Measurements from ENCODE around the gene CROT. TPM values are rescaled to one million over a fixed set of nuclear protein-coding genes. Genes with fewer than 3 reads are reported as not detected.
A peak's percentile ranks its signal among the peaks of the same experiment; 100 is the strongest.

The CROT gene
- total and polyA plus RNA-seq, 2 experiments from 2014 or later: 8.9 to 14.0 TPM

DNA sequence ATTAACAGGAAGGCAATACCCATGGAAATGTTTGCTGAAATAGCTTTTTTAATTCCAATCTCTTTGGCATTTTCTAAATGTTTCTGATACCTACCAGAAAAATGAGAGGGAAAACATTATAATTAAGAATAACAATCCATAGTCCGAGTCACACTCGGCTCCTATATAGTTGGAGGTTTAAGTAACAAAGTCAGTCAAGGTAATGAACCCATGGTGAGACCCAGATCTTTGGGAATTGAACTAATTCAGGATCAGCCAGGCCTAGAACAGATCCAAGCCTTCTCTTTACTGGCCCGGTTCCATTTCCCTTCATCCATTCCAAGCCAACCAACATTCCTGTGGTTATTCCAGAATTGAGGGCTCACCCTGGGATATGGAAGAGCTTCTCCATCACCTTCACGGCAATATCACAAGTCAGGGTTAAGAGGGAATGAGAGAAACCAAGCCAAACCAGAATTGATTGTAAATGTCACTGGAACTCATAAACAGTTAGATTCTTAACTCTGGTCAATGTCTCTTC lies 101.7 kb downstream of the CROT start (continued):
- TF ChIP-seq, protein P1, sequence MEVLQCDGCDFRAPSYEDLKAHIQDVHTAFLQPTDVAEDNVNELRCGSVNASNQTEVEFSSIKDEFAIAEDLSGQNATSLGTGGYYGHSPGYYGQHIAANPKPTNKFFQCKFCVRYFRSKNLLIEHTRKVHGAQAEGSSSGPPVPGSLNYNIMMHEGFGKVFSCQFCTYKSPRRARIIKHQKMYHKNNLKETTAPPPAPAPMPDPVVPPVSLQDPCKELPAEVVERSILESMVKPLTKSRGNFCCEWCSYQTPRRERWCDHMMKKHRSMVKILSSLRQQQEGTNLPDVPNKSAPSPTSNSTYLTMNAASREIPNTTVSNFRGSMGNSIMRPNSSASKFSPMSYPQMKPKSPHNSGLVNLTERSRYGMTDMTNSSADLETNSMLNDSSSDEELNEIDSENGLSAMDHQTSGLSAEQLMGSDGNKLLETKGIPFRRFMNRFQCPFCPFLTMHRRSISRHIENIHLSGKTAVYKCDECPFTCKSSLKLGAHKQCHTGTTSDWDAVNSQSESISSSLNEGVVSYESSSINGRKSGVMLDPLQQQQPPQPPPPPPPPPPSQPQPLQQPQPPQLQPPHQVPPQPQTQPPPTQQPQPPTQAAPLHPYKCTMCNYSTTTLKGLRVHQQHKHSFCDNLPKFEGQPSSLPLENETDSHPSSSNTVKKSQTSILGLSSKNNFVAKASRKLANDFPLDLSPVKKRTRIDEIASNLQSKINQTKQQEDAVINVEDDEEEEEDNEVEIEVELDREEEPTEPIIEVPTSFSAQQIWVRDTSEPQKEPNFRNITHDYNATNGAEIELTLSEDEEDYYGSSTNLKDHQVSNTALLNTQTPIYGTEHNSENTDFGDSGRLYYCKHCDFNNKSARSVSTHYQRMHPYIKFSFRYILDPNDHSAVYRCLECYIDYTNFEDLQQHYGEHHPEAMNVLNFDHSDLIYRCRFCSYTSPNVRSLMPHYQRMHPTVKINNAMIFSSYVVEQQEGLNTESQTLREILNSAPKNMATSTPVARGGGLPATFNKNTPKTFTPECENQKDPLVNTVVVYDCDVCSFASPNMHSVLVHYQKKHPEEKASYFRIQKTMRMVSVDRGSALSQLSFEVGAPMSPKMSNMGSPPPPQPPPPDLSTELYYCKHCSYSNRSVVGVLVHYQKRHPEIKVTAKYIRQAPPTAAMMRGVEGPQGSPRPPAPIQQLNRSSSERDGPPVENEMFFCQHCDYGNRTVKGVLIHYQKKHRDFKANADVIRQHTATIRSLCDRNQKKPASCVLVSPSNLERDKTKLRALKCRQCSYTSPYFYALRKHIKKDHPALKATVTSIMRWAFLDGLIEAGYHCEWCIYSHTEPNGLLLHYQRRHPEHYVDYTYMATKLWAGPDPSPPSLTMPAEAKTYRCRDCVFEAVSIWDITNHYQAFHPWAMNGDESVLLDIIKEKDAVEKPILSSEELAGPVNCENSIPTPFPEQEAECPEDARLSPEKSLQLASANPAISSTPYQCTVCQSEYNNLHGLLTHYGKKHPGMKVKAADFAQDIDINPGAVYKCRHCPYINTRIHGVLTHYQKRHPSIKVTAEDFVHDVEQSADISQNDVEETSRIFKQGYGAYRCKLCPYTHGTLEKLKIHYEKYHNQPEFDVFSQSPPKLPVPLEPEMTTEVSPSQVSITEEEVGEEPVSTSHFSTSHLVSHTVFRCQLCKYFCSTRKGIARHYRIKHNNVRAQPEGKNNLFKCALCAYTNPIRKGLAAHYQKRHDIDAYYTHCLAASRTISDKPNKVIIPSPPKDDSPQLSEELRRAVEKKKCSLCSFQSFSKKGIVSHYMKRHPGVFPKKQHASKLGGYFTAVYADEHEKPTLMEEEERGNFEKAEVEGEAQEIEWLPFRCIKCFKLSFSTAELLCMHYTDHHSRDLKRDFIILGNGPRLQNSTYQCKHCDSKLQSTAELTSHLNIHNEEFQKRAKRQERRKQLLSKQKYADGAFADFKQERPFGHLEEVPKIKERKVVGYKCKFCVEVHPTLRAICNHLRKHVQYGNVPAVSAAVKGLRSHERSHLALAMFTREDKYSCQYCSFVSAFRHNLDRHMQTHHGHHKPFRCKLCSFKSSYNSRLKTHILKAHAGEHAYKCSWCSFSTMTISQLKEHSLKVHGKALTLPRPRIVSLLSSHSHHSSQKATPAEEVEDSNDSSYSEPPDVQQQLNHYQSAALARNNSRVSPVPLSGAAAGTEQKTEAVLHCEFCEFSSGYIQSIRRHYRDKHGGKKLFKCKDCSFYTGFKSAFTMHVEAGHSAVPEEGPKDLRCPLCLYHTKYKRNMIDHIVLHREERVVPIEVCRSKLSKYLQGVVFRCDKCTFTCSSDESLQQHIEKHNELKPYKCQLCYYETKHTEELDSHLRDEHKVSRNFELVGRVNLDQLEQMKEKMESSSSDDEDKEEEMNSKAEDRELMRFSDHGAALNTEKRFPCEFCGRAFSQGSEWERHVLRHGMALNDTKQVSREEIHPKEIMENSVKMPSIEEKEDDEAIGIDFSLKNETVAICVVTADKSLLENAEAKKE (CRISPR knock-in tag; IDR thresholded peaks at IDR 0.05): no peak
- TF ChIP-seq CREB1 (CRISPR knock-in tag; IDR thresholded peaks at IDR 0.05; ENCODE audit: low read depth): no peak

DNA sequence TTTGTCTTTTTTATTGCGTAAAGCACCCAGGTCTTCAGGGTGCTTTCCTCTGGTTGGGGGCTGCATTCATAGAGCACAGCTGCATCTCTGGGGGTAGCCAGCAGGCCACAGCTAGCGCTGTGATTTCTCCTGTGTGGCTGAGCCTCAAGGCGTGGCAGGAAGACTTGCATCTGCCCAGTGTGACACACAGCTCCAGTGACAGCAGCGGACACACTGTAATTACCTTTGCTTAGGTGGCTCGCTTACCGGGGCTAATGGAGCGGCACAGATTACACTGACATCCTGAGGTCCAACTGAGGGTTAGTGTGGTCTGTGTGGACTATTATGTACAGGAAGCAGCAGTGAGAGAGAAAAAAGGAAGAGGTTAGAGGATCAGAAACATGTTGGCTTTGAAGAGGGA lies 102.9 kb downstream of the CROT start:
- H3K4me2 ChIP-seq: no peak overlapping the region
- H3K27ac ChIP-seq (ENCODE audit: low read depth): no peak overlapping the region
- H4K20me1 ChIP-seq (replicated peaks; ENCODE audit: insufficient read depth): no peaks in the 10 kb centered on the region
- no peaks in the 10 kb centered on the region for H3K36me3 ChIP-seq (ENCODE audit: insufficient read depth)
- H3K79me2 ChIP-seq (replicated peaks; ENCODE audit: insufficient read depth): no peaks in the 10 kb centered on the region
- H3K27ac Mint-ChIP-seq: no peak overlapping the region
- H3K4me1 Mint-ChIP-seq: peaks cover 4% of the 10 kb centered on the region; the same call in 2 of the 3 replicates
- H3F3A ChIP-seq (replicated peaks; ENCODE audit: low read depth): no peaks in the 10 kb centered on the region
- H3K4me3 Mint-ChIP-seq: no peak overlapping the region
- H3K27me3 ChIP-seq (ENCODE audit: insufficient read depth): no peaks in the 10 kb centered on the region
- H3K27me3 Mint-ChIP-seq (ENCODE audit: insufficient read depth, low read depth, poor library complexity): no peaks in the 10 kb centered on the region
- TF ChIP-seq CREB1 (CRISPR knock-in tag; IDR thresholded peaks at IDR 0.05; ENCODE audit: low read depth) (no peak), EZH2 (IDR thresholded peaks at IDR 0.05; ENCODE audit: low read depth, unreplicated experiment) (no peak)
- TF ChIP-seq, protein P2, sequence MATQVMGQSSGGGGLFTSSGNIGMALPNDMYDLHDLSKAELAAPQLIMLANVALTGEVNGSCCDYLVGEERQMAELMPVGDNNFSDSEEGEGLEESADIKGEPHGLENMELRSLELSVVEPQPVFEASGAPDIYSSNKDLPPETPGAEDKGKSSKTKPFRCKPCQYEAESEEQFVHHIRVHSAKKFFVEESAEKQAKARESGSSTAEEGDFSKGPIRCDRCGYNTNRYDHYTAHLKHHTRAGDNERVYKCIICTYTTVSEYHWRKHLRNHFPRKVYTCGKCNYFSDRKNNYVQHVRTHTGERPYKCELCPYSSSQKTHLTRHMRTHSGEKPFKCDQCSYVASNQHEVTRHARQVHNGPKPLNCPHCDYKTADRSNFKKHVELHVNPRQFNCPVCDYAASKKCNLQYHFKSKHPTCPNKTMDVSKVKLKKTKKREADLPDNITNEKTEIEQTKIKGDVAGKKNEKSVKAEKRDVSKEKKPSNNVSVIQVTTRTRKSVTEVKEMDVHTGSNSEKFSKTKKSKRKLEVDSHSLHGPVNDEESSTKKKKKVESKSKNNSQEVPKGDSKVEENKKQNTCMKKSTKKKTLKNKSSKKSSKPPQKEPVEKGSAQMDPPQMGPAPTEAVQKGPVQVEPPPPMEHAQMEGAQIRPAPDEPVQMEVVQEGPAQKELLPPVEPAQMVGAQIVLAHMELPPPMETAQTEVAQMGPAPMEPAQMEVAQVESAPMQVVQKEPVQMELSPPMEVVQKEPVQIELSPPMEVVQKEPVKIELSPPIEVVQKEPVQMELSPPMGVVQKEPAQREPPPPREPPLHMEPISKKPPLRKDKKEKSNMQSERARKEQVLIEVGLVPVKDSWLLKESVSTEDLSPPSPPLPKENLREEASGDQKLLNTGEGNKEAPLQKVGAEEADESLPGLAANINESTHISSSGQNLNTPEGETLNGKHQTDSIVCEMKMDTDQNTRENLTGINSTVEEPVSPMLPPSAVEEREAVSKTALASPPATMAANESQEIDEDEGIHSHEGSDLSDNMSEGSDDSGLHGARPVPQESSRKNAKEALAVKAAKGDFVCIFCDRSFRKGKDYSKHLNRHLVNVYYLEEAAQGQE (IDR thresholded peaks at IDR 0.05; ENCODE audit: unreplicated experiment): no peak
- TF ChIP-seq, protein P3, sequence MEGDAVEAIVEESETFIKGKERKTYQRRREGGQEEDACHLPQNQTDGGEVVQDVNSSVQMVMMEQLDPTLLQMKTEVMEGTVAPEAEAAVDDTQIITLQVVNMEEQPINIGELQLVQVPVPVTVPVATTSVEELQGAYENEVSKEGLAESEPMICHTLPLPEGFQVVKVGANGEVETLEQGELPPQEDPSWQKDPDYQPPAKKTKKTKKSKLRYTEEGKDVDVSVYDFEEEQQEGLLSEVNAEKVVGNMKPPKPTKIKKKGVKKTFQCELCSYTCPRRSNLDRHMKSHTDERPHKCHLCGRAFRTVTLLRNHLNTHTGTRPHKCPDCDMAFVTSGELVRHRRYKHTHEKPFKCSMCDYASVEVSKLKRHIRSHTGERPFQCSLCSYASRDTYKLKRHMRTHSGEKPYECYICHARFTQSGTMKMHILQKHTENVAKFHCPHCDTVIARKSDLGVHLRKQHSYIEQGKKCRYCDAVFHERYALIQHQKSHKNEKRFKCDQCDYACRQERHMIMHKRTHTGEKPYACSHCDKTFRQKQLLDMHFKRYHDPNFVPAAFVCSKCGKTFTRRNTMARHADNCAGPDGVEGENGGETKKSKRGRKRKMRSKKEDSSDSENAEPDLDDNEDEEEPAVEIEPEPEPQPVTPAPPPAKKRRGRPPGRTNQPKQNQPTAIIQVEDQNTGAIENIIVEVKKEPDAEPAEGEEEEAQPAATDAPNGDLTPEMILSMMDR (conservative IDR thresholded peaks at IDR 0.05; ENCODE audit: low read depth in 2 of 2): no peak
- H3K4me1 ChIP-seq (ENCODE audit: insufficient read depth): peaks cover 3% of the 10 kb centered on the region; the same call in 1 of the 2 replicates
- no peaks in the 10 kb centered on the region for H3K36me3 Mint-ChIP-seq (ENCODE audit: low read depth)
- no peaks in the 10 kb centered on the region for H3K9me3 Mint-ChIP-seq
- peak; percentile 40; the same call in 2 of the 3 replicates for ATAC-seq
- no peak overlapping the region for H2AFZ ChIP-seq
- no peak overlapping the region for H3K4me3 ChIP-seq
- H3K9me2 ChIP-seq (ENCODE audit: insufficient read depth): no peaks in the 10 kb centered on the region
- DNase-seq (ENCODE audit: low spot score): no peak

Data from GM23338 (cell line).